SK-N-MC (cell line): ENCODE measurements around the gene INAFM1.

Experiments used
- EZH2 ChIP-seq: fragments of 200-600 bp; sonication (generic); IDR thresholded peaks from one replicate; pipeline ENCODE4 v1.6.1; 2017; ENCODE audit warnings: antibody characterized with exemption
- FOXP2 ChIP-seq: optimal IDR thresholded peaks from 2 replicates; pipeline ENCODE3; 2011; ENCODE audit warnings: mild to moderate bottlenecking, moderate library complexity; ENCODE audit not compliant: insufficient read depth; ENCODE audit errors: extremely low read length, control extremely low read depth
- POLR2AphosphoS5 ChIP-seq: IDR thresholded peaks from 2 replicates; pipeline ENCODE4 v1.6.1; 2012; ENCODE audit warnings: mild to moderate bottlenecking, low read depth, low read length, borderline replicate concordance

DNA sequence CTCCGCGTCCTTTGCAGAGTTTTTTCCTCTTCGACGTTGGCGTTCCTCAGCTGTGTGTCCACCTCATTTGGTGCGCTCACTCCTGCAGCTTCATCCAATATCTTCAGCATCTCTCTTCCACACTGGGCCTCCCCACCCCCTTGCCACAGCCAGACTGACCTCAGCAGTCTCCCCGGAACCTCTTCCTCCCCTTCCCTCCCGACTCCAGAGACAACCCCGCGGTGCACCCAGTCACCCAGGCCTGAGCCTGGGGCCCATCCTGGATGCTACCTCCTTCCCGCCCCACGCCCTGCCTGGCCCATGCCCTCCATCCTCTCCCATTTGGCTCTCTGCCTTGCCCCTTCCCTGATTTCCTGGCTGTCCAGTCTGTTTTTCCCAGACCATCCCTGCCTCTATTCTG, 49.2 kb downstream of the INAFM1 start:
- TF ChIP-seq EZH2 (no peak), POLR2AphosphoS5 (no peak), FOXP2 (no peak)
